HUES6 (cell line): Measurements from ENCODE around the gene EMX1.

Experiments
- H3K27ac ChIP-seq: 2 replicates; pipeline ENCODE4 v1.7.0; 2013; ENCODE audit warnings: low read depth, mild to moderate bottlenecking, low read length, inconsistent platforms
- H3K27me3 ChIP-seq: 2 replicates; pipeline ENCODE4 v1.6.1; 2013; ENCODE audit warnings: low read length; ENCODE audit not compliant: control insufficient read depth, insufficient read depth
- H3K36me3 ChIP-seq: 2 replicates; pipeline ENCODE4 v1.6.1; 2013; ENCODE audit warnings: low read length; ENCODE audit not compliant: control insufficient read depth, insufficient read depth
- H3K4me1 ChIP-seq: 2 replicates; pipeline ENCODE4 v1.6.1; 2013; ENCODE audit warnings: low read length; ENCODE audit not compliant: control insufficient read depth, insufficient read depth
- H3K4me3 ChIP-seq: 2 replicates; pipeline ENCODE4 v1.5.1; 2013; ENCODE audit warnings: low read depth, low read length
- H3K9ac ChIP-seq: one replicate; pipeline ENCODE4 v1.6.1; 2013; ENCODE audit warnings: mild to moderate bottlenecking, low read length
- H3K9me3 ChIP-seq: 2 replicates; pipeline ENCODE4 v1.6.1; 2013; ENCODE audit warnings: low read depth, low read length; ENCODE audit not compliant: control insufficient read depth, insufficient read depth

EMX1 gene

DNA sequence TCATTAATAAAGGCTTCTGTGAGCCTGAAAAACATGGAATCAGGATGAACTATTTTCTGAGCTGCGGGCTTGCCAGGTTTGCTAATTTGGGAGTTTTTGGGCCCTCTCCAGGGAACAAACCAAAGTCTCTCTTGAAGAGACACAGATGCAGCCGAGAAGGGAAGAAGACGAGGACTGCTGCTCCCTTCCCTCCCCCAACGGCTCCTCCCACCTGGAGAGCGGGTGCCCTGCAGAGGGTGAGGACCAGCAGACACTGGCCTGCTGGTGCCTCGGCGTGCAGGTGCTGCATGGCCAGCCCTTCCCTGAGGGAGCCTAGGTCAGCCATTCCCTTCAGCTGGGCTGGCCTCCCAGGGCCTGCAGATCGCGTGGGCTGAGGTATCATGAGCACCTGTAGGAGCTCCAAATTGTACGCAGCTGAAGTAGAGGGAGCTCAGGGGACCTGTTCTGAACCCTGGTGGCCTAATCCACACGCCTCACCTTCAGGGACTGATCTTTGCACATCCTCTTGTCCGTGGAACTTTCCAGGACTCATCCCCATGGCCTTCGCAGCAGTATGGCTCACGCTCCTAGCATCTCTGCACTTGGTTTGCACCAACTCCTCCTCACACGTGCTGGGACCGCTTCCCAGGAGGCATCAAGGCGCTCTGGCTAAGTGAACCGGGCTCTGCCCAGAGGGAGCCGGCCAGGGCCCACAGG is 19.5 kb downstream of the EMX1 start:
- Histone ChIP-seq H3K4me1 (peaks cover 17% of the 10 kb centered on the region), H3K36me3 (no peaks in the 10 kb centered on the region), H3K4me3 (no peak overlapping the region), H3K27me3 (peaks cover 56% of the 10 kb centered on the region), H3K9me3 (no peaks in the 10 kb centered on the region), H3K9ac (no peak overlapping the region), H3K27ac (no peak overlapping the region)

DNA sequence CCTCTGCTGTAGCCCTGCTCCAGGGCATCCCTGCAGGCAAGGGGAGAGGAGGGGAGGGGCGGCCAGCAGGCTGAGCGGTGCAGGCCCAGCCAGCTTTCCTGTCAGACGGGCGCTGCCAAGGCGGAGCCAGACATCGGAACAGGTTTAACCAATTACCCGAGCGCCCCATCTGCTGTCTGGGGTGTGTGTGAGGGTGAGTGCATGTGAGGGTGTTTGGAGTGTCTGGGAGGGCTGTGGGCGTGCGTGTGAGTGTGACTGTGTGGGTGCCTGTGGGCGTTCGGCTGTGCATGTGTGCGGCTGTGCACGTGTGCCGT is 20.0 kb downstream of the EMX1 start:
- H3K27me3 ChIP-seq: peaks cover 51% of the 10 kb centered on the region
- H3K4me3 ChIP-seq: no peak overlapping the region
- no peaks in the 10 kb centered on the region for H3K9me3 ChIP-seq
- no peaks in the 10 kb centered on the region for H3K36me3 ChIP-seq
- H3K9ac ChIP-seq: no peak overlapping the region
- no peak overlapping the region for H3K27ac ChIP-seq
- peaks cover 17% of the 10 kb centered on the region for H3K4me1 ChIP-seq

DNA sequence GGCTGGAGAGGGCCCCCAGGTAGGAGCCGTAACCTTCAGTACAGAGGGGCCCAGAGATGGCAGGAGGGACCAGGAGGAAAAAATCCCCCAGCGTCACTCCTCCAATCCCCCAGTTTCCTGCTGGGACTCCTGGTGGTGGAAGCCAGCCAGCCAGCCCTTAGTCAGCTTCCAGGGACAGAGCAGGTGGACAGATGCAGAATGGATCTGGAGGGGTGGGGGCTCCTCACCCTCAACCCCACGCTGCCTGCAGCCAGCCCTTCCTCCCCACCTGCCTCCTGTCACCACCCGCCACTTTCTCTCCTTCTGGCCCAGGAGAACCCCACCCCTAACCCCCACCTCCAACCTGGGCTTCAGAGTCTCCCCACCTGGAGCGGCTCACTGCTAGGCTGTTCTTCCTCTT is 21.1 kb downstream of the EMX1 start:
- H3K4me3 ChIP-seq: no peak overlapping the region
- H3K27me3 ChIP-seq: peaks cover 40% of the 10 kb centered on the region
- no peaks in the 10 kb centered on the region; the same call in 1 of the 2 replicates for H3K36me3 ChIP-seq
- peaks cover 17% of the 10 kb centered on the region for H3K4me1 ChIP-seq
- no peak overlapping the region for H3K27ac ChIP-seq
- H3K9ac ChIP-seq: no peak overlapping the region
- no peaks in the 10 kb centered on the region for H3K9me3 ChIP-seq

DNA sequence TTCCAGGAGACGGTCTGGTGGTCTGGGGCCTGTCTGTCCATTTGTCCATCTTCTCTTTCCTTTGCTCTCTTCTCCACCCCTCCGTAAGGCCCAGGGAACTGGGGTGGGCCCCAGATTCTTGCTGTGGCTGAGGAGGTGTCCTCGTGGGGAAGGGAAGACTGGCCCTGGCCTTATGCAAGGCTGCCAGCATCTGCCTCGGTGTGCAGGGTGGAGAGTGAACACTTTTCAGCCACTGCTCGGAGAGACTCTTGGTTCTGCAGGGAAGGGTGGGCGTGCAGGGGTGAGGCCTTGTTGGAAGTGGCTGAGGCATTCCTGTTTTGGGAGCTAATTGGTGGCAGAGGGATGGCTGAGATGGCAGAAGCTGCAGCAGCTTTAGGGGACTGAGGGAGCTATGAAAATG is 23.0 kb downstream of the EMX1 start:
- peaks cover 20% of the 10 kb centered on the region for H3K27me3 ChIP-seq
- no peak overlapping the region for H3K4me3 ChIP-seq
- no peaks in the 10 kb centered on the region; the same call in 1 of the 2 replicates for H3K36me3 ChIP-seq
- peaks cover 13% of the 10 kb centered on the region for H3K4me1 ChIP-seq
- H3K9me3 ChIP-seq: no peaks in the 10 kb centered on the region
- H3K9ac ChIP-seq: no peak overlapping the region
- H3K27ac ChIP-seq: no peak overlapping the region

DNA sequence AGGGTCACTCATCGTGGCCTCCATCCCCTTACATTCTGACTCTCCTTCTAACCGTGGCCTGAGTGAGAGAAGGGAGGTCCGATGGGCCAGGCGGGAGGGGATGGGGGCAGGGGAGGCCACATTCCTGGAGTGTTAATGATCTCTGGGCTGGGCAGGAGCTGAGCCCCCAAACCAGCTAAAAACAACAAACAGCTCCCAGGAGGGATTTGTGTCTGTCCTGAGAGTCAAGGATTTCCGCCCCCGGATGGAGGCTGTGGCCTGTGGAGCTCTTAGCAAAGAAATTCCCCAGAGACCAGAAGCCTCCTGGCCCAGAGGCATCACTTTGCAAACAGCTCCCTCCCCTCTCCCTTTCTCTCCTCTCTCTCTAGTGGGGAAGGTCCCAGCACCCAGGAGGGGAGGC is 23.5 kb downstream of the EMX1 start:
- no peaks in the 10 kb centered on the region; the same call in 1 of the 2 replicates for H3K36me3 ChIP-seq
- no peak overlapping the region for H3K4me3 ChIP-seq
- H3K27me3 ChIP-seq: peaks cover 16% of the 10 kb centered on the region
- no peak overlapping the region for H3K27ac ChIP-seq
- no peak overlapping the region for H3K9ac ChIP-seq
- H3K4me1 ChIP-seq: peaks cover 13% of the 10 kb centered on the region
- H3K9me3 ChIP-seq: no peaks in the 10 kb centered on the region

DNA sequence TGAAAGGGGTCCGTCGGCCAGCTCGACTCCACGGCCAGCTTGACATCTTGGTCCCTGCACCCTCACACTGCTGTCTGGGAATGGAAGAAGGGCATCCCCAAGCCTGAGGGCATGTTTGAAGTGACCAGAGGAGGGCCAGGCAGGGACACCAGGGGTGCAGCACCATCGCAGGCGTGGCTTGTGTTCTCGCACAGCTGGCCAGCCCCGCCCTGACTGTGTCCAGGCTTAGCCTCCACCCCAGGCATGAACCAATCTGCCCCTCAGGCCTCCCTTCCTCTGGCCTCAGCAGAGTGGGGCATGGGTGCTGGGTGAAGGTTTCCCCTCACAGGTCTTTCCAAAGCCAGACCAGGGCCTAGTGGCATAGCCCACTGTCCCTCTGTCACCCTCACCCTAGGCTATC is 25.0 kb downstream of the EMX1 start:
- Histone ChIP-seq H3K36me3 (no peaks in the 10 kb centered on the region; the same call in 1 of the 2 replicates), H3K27ac (no peak overlapping the region), H3K4me1 (peaks cover 13% of the 10 kb centered on the region), H3K9ac (no peak overlapping the region), H3K9me3 (no peaks in the 10 kb centered on the region), H3K27me3 (peaks cover 8% of the 10 kb centered on the region; the same call in 1 of the 2 replicates), H3K4me3 (no peak overlapping the region)

DNA sequence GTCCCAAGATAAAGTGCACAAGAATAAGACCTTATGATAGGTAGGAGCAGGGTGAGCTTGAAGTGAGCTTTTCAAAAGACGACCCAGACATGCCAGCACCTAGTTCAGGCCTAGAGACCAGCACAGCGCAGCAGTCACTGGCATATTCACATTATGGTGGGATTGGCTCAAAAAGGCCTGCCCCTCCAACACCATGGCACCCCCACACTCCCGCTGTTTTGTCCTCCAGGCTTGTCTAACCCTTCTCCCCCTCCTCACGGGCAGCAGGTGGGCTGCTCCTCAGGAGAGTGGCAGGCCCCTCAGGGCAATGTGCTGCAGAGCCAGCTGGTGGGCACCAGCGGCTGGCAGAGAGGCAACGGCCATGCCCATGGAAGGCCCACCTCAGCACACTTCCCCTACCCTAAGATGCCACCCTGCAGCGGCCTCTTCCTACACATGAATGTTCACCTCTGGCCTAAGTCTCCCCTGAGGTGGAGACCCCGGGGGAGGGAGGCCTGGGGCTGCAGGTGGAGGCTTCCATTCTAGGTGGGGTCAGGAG is 25.6 kb downstream of the EMX1 start:
- H3K4me3 ChIP-seq: no peak overlapping the region
- no peak overlapping the region for H3K9ac ChIP-seq
- H3K27me3 ChIP-seq: peaks cover 8% of the 10 kb centered on the region; the same call in 1 of the 2 replicates
- no peaks in the 10 kb centered on the region for H3K9me3 ChIP-seq
- H3K4me1 ChIP-seq: peaks cover 13% of the 10 kb centered on the region
- H3K27ac ChIP-seq: no peak overlapping the region
- H3K36me3 ChIP-seq: no peaks in the 10 kb centered on the region; the same call in 1 of the 2 replicates

DNA sequence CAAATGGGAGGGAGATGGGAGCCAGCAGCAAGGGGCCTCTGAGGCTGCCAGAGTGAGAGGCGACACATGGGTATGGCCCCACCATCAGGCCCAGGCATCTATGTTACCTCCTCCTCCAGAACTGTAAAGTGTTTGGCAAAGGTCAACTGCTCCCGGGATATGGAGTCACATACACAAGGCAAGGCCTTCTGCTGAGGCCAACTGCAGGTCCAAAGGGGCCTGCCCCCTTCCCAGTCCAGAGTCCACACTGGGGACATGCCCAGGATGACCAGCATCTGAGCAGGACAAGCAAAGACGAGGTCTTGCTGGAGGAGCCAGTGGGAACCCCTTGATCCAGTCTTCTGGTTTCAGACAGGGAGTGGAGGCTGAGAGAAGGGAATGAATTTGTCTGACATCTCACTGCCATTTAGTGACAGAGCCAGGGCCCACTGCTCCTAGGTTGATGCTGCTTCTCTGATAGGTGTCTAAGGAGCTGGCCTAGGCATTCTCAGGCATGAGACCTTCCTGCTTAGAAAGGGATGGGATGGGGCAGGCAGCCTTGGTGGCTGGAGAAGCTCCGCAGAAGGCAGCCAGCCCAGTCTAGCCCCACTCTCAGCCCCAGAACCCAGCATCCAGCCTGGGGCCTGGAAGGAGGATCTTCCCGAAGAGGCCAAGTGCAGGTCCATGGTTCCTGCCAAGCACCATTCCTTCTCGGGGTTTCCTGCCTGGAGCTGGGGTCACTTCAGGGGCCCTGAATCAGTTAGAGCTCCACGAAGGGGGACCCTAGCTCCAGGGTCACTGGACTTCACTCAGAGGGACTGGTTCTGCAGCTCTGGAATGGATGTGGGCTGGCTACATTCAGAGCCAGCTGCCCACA is 26.4 kb downstream of the EMX1 start:
- Histone ChIP-seq H3K36me3 (no peaks in the 10 kb centered on the region; the same call in 1 of the 2 replicates), H3K9ac (no peak overlapping the region), H3K9me3 (no peaks in the 10 kb centered on the region), H3K27me3 (peaks cover 8% of the 10 kb centered on the region; the same call in 1 of the 2 replicates), H3K27ac (no peak overlapping the region), H3K4me3 (no peak overlapping the region), H3K4me1 (peaks cover 13% of the 10 kb centered on the region)

DNA sequence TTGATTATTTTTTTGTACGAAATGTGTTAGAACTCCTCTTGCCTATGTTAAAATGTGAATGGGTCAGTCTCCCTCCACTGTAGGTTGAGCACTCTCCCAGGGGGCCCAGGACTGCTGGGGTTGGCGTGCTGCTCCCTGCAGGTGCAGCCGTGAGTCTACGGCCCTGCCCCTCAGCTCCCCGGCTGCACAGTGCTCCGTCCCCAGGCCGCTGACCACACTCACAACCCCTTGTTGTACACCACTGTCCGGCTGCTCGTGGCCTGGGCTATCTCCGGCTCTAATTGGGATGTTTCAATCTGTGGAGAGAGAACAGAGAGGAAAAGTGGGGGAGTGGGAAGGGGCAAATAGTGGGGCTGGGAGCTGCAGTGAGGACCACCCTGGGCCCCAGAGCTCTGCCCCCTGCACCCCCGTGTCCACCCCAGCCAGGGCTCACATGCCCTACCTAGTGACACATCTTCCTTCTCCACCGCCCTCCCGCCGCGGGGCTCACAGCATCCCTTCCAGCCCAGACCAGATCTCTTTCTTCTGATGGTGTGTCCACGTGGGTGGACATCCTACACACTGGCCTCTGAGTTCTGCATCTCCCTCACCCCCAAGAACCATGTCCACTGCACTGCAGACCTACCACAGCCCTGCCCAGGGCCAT is 27.6 kb downstream of the EMX1 start:
- Histone ChIP-seq H3K4me1 (peaks cover 13% of the 10 kb centered on the region), H3K9me3 (no peaks in the 10 kb centered on the region), H3K27ac (no peak overlapping the region), H3K36me3 (no peaks in the 10 kb centered on the region; the same call in 1 of the 2 replicates), H3K27me3 (no peaks in the 10 kb centered on the region), H3K4me3 (no peak overlapping the region), H3K9ac (no peak overlapping the region)

DNA sequence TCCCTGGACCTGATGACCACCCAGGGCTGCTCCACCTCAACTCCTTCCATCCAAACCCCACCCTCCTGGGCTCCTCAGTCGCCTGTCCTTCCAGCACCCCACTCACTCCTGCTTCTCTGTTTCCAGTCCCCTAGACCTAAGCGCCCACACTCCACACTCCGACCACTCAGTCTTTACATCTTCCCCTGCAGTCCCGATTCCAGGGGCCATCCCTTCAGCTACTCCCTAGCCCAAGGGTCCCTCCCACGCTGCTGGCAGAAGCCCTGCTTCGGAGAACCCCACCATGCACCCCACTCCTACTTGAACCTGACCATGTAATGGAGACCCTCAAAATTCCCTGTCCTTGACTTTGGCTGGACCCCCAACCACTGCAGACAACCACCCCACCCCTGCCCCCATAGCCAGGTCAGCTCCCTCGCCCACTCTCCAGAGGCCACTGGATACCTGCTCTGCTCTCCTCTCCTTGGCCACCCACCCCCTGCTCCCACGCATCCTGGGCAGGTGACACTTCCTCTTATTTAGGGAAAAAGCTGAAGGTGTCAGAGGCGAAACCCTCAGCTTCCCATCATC is 28.2 kb downstream of the EMX1 start:
- Histone ChIP-seq H3K27ac (no peak overlapping the region), H3K9me3 (no peaks in the 10 kb centered on the region), H3K36me3 (no peaks in the 10 kb centered on the region; the same call in 1 of the 2 replicates), H3K4me1 (peaks cover 12% of the 10 kb centered on the region), H3K9ac (no peak overlapping the region), H3K27me3 (no peaks in the 10 kb centered on the region), H3K4me3 (no peak overlapping the region)
